Urothelium cell line (cell line): ENCODE results near the gene LRRTM4.

Experiments used
- DNase-seq: peaks from one replicate; pipeline ENCODE4 v3.0.0; 2011; ENCODE audit warnings: low spot score, mixed read lengths
- FAIRE-seq: peaks from 2 replicates; lab custom pipeline; 2011; peaks lifted over from hg19 to GRCh38; lab: Jason Lieb, UNC

Gene LRRTM4

DNA sequence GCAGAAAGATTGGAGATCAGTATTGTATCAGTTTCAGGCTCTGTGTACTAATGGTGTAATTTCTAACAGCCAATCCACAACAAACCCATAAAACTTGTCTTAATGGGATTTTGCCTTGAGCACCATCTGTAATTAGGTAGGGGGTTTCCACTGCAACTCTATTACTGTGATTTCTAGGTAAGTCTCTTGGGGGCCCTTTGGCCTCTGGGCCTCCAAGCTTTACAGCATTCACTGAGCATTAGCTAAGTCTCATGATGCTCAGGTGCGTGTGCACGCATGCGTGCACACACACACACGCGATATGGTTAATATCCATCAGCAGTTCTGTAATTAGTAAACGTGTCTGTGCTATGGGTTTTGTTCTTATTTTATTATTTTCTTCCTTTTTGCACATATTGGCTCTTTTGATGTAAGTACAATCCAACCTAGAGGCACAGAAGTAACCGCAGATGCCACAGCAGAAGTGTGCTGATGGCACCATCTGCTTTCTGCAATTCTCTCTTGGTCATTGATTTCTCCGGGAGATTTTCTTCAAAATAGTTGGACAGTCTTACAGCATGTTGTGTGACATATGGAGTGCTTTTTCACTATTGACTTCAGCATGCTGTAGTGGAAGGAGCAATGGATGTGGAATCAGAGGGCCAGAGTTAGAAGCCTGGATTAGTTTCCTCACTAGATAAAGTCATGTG, 592.0 kb downstream of the LRRTM4 start:
- DNase-seq (no peak), FAIRE-seq (no peak)

GRCh38 chr2:76928026-76928425, 594.1 kb downstream of the LRRTM4 start:
- no peak for DNase-seq
- no peak for FAIRE-seq

DNA sequence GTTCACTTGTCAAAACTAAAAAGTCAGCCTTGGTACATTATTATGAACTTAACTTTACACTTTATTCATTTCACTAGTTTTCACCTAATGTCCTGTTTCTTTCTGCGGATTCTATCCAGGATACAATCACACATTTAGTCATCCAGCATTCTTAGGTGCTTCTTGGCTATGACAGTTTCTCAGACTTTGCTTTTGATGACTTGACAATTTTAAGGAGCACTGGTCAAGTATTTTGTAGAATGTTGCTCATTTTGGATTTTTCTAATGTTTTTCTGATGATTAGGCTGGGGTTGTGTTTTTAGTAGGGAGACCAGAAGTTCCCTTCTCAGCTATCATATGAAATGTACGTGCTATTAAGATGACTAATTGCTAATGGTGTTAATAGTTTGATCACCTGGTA, 601.2 kb downstream of the LRRTM4 start:
- FAIRE-seq (no peak), DNase-seq (no peak)

- FAIRE-seq (peak; percentile 13), DNase-seq (peak; percentile 61)
Observed at GRCh38 chr2:76895469-76895868, 626.7 kb downstream of the LRRTM4 start.

DNA sequence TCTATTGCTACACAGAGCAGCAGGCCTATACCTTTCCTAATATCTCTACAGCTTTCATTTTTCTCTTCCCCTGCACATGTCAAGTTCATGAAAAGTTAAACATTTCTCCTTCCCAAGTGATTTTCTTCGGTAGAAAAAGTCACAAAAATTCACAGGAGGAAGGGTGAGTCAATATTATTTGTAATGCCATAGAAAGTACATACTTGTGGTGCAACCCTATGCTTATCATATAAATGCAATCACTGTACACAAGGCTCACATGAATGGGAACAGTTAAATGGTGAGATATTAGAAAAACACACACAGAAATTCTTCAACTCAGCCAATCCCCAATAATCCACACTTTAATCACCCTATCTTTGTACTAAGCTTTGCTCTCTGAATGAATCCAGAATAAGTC, 651.6 kb downstream of the LRRTM4 start:
- DNase-seq (no peak), FAIRE-seq (no peak)

DNA sequence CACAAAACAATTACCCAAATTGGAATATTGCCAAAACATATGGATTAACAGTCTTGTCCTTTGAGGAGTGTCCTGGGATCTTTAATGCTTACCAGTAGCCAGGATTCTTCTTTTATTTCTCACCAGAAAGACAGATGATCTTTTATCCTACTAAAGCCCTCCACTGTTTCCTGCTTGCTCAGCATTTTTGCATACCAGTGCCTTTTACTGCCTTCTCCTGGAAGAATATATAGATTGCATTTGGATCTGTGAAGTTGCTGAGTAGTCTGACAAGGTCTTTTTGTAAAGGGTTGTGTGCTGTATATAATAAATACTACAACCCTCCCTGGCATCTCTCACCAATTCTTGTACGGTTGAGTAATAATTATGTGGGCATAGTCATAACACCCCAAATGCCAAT, 652.2 kb downstream of the LRRTM4 start:
- FAIRE-seq, result no peak
- DNase-seq, result no peak

DNA sequence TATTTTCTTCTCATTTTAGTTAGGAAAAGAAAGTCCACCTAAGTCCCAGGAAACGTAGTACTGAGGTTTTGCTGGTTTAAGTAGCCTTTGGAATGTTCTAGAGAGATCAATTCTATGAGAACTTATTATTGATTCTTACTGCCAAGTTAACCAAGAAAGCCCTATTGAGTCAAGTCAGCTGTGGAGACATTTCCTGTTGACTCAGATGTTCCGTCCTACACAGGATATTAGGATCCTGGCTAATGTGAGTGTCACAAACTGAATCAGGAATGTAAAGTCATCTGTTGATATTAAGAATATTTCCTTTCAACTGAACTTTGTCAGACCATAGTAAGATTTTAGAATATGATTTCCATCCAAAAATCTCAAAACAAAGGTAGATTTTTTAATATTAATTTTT, 654.3 kb downstream of the LRRTM4 start:
- FAIRE-seq (peak; percentile 68), DNase-seq (peak; percentile 28)

DNA sequence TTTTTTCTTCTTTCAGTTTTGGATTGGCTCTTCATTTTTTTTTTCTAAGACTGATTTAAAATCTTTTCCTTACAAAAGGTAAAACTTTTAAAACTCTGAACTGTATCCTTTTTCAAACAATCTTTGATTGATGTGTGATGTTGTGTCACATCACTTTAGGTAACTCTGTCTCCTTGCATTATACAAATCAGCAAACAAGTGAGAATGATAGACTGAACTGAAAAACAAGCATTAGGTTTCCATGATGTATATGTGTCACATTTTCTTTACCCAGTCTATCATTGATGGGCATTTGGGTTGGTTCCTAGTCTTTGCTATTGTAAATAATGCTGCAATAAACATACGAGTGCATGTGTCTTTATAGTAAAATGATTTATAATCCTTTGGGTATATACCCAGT, 655.7 kb downstream of the LRRTM4 start:
- no peak for DNase-seq
- FAIRE-seq, result no peak

- no peak for DNase-seq
- FAIRE-seq, result no peak
Observed at GRCh38 chr2:76862901-76863300, 659.3 kb downstream of the LRRTM4 start.

GRCh38 chr2:76861708-76862107, 660.5 kb downstream of the LRRTM4 start:
- no peak for DNase-seq
- no peak for FAIRE-seq

GRCh38 chr2:76851000-76851399, 671.2 kb downstream of the LRRTM4 start:
- FAIRE-seq, result no peak
- DNase-seq, result no peak

DNA sequence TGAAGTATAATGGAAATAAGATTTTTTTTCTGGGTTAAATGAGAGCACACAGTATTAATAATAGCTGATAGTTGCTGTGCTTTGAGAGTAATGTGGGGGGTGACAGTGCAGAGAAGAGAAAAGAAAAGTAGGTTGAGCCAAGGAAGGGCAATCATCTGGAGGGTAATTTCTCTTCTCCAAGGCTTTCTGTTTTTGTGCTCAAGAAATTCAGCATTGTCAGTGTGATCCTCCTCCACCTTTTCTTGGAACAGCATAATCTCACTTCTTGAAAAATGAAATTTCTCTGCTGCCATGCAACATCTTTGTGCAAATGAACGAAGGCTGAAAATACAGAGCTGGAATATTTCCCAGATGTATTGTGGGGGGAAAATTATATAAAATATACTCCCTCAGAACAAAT, 673.1 kb downstream of the LRRTM4 start:
- DNase-seq (no peak), FAIRE-seq (no peak)

DNA sequence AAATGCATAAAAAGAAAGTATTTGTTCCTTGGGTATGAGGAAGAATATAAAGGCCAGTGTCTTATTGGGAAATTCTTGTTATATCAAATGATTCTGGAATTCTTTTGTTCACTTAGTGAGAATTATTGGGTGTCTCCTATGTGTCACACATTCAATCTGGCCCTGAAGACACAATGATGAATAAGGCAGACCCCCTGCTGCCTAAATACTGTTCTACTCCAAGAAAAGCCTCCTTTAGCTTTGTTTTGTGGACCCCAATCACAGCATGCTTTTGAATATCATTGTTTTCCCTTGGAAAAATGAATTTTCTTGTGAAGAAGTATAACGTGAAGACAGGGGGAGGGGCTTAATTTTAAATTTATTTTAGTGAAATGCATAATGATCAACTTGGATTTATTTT, 682.4 kb downstream of the LRRTM4 start:
- FAIRE-seq, result no peak
- DNase-seq, result no peak

GRCh38 chr2:76829374-76830234, 692.6 kb downstream of the LRRTM4 start:
- FAIRE-seq, result peak; percentile 13
- no peak for DNase-seq

DNA sequence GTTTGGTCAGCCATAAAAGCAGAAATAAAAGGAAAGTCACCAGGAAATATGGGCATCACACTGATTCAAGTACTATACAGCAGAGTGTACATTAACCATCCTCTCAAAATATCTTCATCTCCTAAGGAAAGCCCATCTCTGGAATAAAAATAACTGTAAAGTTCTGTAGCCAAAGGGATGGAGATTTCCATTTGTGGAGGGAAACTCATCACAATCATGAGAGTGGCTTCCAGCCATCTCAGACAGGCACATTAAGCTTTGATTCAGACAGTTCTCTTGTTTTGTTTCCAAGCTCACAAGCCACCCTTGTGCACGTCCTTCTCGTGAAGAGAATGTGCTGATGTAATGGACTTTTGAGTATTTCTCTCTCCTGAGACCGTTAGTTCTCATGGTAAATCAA, 695.5 kb downstream of the LRRTM4 start:
- FAIRE-seq (no peak), DNase-seq (no peak)

DNA sequence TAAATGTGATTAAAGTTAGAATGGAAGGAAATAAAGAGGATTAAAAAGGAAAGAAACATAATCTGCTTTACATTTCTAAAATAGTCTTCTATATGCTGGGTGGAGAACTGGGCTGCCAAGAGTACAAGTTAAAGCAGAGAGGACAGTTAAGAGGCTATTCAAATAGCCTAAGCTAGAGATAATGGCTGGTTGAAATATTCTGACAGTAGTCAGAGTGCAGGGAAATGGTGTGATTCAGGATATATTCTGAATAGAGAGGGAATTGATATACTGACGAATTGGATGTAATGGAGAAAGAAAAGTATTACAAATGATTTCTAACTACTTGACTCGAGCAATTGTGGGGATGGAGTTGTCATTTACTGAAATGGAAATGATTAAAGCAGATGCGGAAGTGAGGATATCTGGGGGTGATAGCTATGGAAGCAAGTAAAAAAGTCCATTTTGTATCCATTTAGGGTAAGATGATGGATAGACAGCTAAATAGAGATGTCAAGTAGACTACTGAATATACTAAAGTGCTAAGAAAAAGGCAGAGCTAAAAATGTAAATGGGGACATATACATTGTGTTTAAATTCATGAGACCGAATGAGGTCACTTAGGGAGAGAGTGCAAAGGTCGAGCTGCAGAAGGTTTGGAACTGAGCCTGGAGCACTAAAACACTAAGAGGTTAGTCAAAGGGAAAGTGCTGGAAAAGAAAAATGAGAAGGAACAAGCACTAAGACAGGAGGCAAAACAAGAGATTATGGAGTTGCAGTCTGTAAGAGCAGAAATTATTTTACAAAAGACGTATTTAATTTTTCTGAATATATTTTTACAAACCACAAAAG, 696.8 kb downstream of the LRRTM4 start:
- FAIRE-seq (no peak), DNase-seq (no peak)

GRCh38 chr2:76821731-76822130, 700.4 kb downstream of the LRRTM4 start:
- no peak for FAIRE-seq
- DNase-seq, result no peak

DNA sequence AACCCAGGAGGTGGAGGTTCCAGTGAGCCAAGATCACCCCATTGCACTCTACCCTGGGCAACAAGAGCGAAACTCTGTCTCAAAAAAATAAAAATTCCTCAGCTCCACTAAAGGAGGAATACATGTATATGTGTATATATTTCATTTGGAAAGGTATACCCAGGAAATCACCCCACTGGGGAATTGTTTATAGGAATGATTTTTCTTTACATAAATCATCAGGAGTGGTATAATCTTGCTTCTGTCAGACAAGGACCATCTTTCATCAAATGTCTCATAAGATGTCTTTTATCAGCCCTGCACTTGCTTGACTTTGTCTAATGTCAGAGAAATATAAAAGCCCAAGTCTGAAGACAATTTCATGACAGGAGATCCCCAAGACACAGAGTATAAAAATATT, 709.1 kb downstream of the LRRTM4 start:
- DNase-seq (no peak), FAIRE-seq (no peak)

DNA sequence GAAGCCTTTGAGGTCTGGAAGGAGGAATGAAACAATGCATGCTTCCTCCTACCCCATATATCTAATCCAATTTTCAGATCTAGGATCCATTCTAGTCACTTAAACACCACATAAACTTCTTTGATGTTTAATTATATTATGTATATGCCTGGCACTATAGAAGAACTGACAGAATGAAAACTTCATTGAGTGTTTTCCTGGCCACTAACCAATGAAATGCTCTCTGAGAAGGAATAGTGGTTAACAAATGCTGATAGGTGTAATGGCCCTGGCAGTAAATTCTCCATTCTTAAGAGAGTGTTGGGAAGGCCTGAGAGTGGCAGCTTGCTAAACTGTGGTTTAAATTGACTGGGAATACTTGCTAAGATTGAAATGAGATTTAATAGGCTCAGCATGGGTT, 710.0 kb downstream of the LRRTM4 start:
- DNase-seq, result no peak
- no peak for FAIRE-seq

DNA sequence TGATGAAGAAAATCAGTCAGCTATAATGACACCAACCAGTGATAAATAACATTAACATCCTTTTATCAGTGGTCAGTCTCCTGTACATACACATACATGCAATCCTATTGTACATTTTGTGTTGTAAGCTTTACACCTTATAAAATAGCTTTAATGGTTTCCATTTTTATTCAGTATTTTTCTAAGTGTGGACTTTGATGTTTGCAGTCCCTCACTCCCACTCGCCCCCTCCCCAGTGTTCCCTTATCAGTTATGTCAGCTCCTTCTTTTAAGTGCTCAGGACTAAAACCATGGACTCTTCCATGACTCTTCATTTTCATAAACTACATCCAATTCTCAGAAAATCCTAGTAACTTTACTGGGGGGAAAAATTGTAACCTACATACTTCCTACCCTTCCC, 713.0 kb downstream of the LRRTM4 start:
- DNase-seq (no peak), FAIRE-seq (no peak)

GRCh38 chr2:76808732-76809131, 713.4 kb downstream of the LRRTM4 start:
- FAIRE-seq (no peak), DNase-seq (no peak)
